ENCODE results near the gene KIF26B.

KIF26B gene

DNA sequence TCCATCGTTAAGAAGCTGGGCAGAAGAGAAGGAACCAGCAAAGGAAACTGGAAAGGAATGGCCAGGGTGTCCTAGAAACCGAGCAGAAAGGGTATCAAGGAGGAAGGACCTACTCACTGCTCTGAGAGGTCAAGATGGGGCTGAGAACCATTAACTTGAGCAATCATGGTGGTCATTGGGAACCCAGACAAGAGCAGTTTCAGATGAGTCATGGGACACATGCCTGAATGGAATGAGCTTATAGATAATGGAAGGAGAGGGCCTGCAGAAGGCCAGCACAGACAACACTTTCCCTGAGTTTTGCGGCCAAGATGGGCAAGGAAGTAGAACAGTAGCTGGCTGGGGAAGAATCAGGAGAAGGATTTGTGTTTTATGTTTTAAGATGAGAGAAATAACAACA, 383.2 kb downstream of the KIF26B start:
- Histone ChIP-seq H3K27me3 (ENCODE audit: insufficient read depth, low read length) (peaks cover 2% of the 10 kb centered on the region; the same call in 1 of the 2 replicates), H3K4me3 (ENCODE audit: low read length) (no peak overlapping the region), H3K9me3 (ENCODE audit: insufficient read depth, low read depth, low read length) (no peaks in the 10 kb centered on the region), H3K4me1 (ENCODE audit: insufficient read depth, low read length) (0 out of 2 replicates have a peak, but pooled peaks cover 4% of the 10 kb centered on the region), H3K36me3 (ENCODE audit: insufficient read depth, low read length) (no peaks in the 10 kb centered on the region), H3K27ac (ENCODE audit: low read depth, low read length) (no peak overlapping the region), H3K9ac (ENCODE audit: low read depth, low read length) (no peak overlapping the region)
- WGBS = 91% methylated on average over 3 of the region's 3 CpGs

DNA sequence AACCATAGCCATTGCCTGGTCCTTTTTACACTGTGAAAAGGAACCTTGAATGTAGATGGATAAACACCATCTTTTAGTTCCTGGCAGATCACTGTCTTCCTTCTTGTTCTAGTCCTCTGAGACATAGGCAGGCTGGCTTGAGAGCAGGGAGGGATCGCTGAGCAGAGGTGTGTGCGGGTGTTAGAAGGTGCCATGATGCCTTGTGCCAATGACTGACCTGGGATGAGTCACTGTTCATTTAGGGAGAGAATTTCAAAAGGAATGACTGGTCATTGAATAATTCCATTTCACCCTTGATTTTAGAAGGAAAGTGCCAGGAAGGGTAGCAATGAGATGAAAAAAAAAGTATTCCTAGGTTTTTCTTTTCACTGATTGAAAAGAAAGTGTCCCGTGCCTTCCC, 383.9 kb downstream of the KIF26B start:
- no peaks in the 10 kb centered on the region for H3K36me3 ChIP-seq (ENCODE audit: insufficient read depth, low read length)
- WGBS = 88% methylated on average over 3 of the region's 3 CpGs
- no peak overlapping the region for H3K9ac ChIP-seq (ENCODE audit: low read depth, low read length)
- no peak overlapping the region for H3K4me3 ChIP-seq (ENCODE audit: low read length)
- peaks cover 2% of the 10 kb centered on the region; the same call in 1 of the 2 replicates for H3K27me3 ChIP-seq (ENCODE audit: insufficient read depth, low read length)
- 0 out of 2 replicates have a peak, but pooled peaks cover 4% of the 10 kb centered on the region for H3K4me1 ChIP-seq (ENCODE audit: insufficient read depth, low read length)
- no peak overlapping the region for H3K27ac ChIP-seq (ENCODE audit: low read depth, low read length)
- H3K9me3 ChIP-seq (ENCODE audit: insufficient read depth, low read depth, low read length) = no peaks in the 10 kb centered on the region

DNA sequence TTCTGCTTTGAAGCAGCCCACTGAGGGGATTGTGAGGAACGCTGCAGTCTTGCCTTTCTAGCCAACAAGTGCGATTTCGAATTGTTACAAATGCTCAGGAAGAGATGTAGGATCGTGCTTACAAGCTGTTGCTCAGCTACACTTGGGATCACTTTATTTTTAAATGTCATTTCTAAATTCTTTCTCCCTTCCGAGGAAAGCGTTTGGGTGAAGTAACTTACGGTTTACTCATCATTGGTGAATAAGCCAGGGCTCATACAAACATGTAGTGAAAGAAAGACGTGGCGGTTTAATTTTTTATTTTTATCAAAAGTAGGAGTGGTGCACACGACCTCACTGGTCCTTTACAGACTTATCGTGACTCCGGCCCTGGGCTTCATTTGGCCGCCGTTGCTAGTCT, 386.6 kb downstream of the KIF26B start:
- peaks cover 2% of the 10 kb centered on the region; the same call in 1 of the 2 replicates for H3K27me3 ChIP-seq (ENCODE audit: insufficient read depth, low read length)
- H3K36me3 ChIP-seq (ENCODE audit: insufficient read depth, low read length) = no peaks in the 10 kb centered on the region
- no peak overlapping the region for H3K27ac ChIP-seq (ENCODE audit: low read depth, low read length)
- no peak overlapping the region for H3K9ac ChIP-seq (ENCODE audit: low read depth, low read length)
- no peaks in the 10 kb centered on the region for H3K9me3 ChIP-seq (ENCODE audit: insufficient read depth, low read depth, low read length)
- no peak overlapping the region for H3K4me3 ChIP-seq (ENCODE audit: low read length)
- H3K4me1 ChIP-seq (ENCODE audit: insufficient read depth, low read length) = 0 out of 2 replicates have a peak, but pooled peaks cover 4% of the 10 kb centered on the region
- WGBS = 92% methylated on average over 14 of the region's 14 CpGs

DNA sequence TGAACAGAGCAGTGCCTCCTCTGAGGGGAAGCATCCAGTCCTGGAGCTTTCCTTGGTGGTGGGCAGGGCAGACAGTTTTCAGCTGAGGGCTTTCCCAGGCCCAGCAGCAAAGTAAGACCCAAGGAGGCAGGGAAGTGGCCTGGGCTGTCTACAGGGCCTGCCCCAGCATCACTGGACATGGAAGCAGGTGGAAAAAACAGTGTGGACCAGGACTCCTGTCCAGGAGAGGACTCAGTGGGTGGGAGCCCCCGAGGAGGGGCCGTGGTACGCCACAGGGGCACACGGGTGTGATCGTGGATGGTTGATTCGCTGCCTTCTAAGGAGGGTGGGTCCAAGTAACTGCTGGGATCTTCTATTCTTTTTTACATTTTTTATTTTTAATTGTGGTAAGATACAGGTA, 387.6 kb downstream of the KIF26B start:
- WGBS = 95% methylated on average over 6 of the region's 6 CpGs
- H3K4me1 ChIP-seq (ENCODE audit: insufficient read depth, low read length) = 0 out of 2 replicates have a peak, but pooled peaks cover 4% of the 10 kb centered on the region
- H3K4me3 ChIP-seq (ENCODE audit: low read length) = no peak overlapping the region
- no peak overlapping the region for H3K27ac ChIP-seq (ENCODE audit: low read depth, low read length)
- H3K9ac ChIP-seq (ENCODE audit: low read depth, low read length) = no peak overlapping the region
- H3K9me3 ChIP-seq (ENCODE audit: insufficient read depth, low read depth, low read length) = no peaks in the 10 kb centered on the region
- H3K27me3 ChIP-seq (ENCODE audit: insufficient read depth, low read length) = peaks cover 2% of the 10 kb centered on the region; the same call in 1 of the 2 replicates
- H3K36me3 ChIP-seq (ENCODE audit: insufficient read depth, low read length) = no peaks in the 10 kb centered on the region

DNA sequence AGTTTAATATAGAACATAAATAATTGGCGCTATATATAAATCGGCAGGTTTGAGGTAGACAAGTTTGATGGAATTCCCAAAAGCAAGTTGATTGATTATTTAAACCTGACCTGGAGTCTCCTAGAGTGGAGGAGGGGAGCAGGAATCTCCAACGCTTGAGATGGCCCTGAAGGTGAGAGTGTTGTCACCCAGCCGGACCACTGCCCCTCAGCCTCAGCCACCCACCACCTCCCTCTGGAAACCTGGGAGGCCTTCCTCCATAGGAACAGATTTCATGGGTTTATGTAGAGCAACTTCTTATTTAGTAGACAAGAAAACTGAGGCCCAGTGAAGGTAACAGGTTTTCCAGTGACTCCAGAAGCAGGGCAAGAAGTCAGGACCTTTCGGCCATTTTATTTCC, 389.5 kb downstream of the KIF26B start:
- no peaks in the 10 kb centered on the region for H3K9me3 ChIP-seq (ENCODE audit: insufficient read depth, low read depth, low read length)
- H3K36me3 ChIP-seq (ENCODE audit: insufficient read depth, low read length) = no peaks in the 10 kb centered on the region
- WGBS = 100% methylated on average over 4 of the region's 5 CpGs
- no peak overlapping the region for H3K4me3 ChIP-seq (ENCODE audit: low read length)
- H3K27me3 ChIP-seq (ENCODE audit: insufficient read depth, low read length) = no peaks in the 10 kb centered on the region
- H3K9ac ChIP-seq (ENCODE audit: low read depth, low read length) = no peak overlapping the region
- H3K27ac ChIP-seq (ENCODE audit: low read depth, low read length) = no peak overlapping the region
- peaks cover 4% of the 10 kb centered on the region; the same call in 1 of the 2 replicates for H3K4me1 ChIP-seq (ENCODE audit: insufficient read depth, low read length)

DNA sequence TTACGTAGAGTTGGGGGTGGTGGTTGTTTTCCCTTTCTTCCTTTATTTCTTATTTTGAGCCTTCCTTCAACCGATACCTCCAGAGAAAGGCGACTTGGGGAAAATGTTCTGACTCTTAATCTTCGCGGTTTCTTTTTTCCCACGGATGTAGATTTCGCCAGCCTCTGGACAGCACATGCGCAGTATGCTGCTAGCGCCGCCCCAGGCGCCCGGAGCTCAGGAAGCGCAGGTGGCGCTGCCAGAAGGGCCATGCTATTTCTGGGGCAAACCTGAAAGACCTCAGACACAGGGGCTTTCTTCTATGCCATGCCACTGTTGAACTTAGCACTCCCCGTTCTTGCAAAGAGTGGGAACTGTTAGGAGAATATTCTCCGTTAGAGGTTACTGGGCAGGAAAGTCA, 392.1 kb downstream of the KIF26B start:
- Histone ChIP-seq H3K36me3 (ENCODE audit: insufficient read depth, low read length) (no peaks in the 10 kb centered on the region), H3K4me1 (ENCODE audit: insufficient read depth, low read length) (peaks cover 8% of the 10 kb centered on the region; the same call in 1 of the 2 replicates), H3K9ac (ENCODE audit: low read depth, low read length) (no peak overlapping the region), H3K9me3 (ENCODE audit: insufficient read depth, low read depth, low read length) (no peaks in the 10 kb centered on the region), H3K27me3 (ENCODE audit: insufficient read depth, low read length) (no peaks in the 10 kb centered on the region), H3K27ac (ENCODE audit: low read depth, low read length) (no peak overlapping the region), H3K4me3 (ENCODE audit: low read length) (no peak overlapping the region)
- WGBS = 96% methylated on average over 15 of the region's 16 CpGs

DNA sequence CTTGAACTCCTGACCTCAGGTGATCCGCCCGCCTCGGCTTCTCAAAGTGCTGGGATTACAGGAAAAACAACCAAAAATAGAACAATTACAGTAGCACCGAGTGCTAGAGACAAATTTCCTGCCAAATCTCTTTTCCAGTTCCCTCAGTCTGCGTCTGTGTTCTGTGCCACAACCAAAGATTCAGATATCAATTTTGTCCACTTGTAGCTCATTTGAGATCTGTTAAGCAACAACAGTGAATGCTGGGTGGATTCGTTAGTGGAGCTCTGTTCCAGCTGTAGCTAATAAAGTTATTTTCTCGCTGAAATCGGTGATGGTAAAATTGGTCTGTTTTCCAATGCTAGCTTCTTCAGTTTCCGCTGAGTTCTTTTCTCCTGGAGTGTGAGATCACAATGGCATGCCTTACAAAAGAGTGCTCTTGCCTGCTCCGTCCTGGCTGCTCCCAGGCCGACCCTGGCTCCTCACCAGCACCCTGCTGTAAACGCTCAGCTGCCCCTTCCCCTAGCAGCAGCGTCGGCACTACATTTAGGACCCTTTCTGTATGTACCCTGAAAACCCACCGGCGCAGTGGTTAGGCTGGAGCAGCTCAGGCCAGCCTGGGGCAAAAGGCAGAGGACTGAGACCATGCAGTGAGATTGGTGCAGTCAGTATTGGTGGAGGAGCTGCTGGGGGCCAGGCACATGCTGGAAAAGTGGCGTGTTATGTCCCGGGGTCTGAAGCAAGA, 395.4 kb downstream of the KIF26B start:
- no peaks in the 10 kb centered on the region for H3K36me3 ChIP-seq (ENCODE audit: insufficient read depth, low read length)
- H3K4me1 ChIP-seq (ENCODE audit: insufficient read depth, low read length) = peaks cover 12% of the 10 kb centered on the region; the same call in 1 of the 2 replicates
- H3K27me3 ChIP-seq (ENCODE audit: insufficient read depth, low read length) = no peaks in the 10 kb centered on the region
- H3K27ac ChIP-seq (ENCODE audit: low read depth, low read length) = no peak overlapping the region
- WGBS = 80% methylated on average over 18 of the region's 18 CpGs
- H3K4me3 ChIP-seq (ENCODE audit: low read length) = no peak overlapping the region
- H3K9me3 ChIP-seq (ENCODE audit: insufficient read depth, low read depth, low read length) = no peaks in the 10 kb centered on the region
- peak overlapping the region; percentile 14; the same call in 1 of the 2 replicates for H3K9ac ChIP-seq (ENCODE audit: low read depth, low read length)

DNA sequence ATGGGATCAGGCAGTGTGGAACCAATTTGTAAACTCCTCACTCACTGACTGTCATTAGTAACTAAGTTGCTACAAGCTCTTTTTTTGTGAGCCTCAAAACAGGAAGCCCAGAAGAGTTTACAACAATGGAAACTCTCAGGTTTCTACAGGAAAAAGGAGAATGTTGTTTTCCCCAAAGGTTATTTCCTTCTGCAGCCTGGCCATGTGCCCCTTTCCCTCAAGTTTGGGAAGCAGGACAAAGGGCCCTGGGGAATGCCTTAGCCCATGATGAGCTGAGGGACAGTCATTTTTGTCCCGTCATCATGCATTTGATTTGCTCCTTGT, 395.9 kb downstream of the KIF26B start:
- peaks cover 13% of the 10 kb centered on the region; the same call in 1 of the 2 replicates for H3K4me1 ChIP-seq (ENCODE audit: insufficient read depth, low read length)
- H3K9ac ChIP-seq (ENCODE audit: low read depth, low read length) = no peak overlapping the region
- H3K36me3 ChIP-seq (ENCODE audit: insufficient read depth, low read length) = no peaks in the 10 kb centered on the region
- WGBS = 100% methylated on average over 1 of the region's 1 CpG
- H3K27ac ChIP-seq (ENCODE audit: low read depth, low read length) = no peak overlapping the region
- no peaks in the 10 kb centered on the region for H3K9me3 ChIP-seq (ENCODE audit: insufficient read depth, low read depth, low read length)
- no peaks in the 10 kb centered on the region for H3K27me3 ChIP-seq (ENCODE audit: insufficient read depth, low read length)
- H3K4me3 ChIP-seq (ENCODE audit: low read length) = no peak overlapping the region

DNA sequence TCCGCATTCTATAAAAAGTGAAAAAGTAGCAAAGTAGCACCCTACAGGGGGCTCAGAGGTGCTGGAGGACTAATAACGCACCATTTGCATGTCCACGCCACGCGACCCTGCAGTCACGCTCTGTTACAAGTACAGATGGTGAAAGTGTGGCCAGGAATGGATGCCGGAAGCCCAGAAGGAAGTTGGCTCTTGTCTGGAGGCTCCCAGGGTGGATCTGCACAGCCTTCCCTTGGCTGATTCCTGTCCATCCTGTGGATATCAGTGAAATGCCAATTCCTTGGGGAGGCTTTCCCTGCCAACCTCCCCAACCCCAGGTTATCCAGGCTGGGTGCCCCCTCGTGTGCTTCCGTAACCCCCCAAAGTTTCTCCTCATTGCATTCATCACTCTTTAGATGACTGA, 396.8 kb downstream of the KIF26B start:
- 96% methylated on average over 9 of the region's 9 CpGs for WGBS
- H3K9me3 ChIP-seq (ENCODE audit: insufficient read depth, low read depth, low read length) = no peaks in the 10 kb centered on the region

DNA sequence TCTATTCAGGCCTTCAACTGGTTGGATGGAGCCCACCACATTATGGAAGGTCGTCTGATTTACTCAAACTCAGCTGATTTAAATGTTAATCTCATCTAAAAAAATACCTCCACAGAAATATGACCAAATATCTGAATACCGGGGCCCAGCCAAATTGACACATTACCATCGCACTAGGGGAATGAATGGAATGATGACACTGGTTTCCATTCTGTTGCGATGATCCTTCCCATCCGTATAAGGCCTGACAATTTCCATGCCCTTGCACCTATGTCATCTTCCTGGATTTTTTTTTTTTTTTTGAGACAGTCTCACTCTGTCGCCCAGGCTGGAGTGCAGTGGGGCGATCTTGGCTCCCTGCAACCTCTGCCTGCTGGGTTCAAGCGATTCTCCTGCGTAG, 397.5 kb downstream of the KIF26B start:
- H3K36me3 ChIP-seq (ENCODE audit: insufficient read depth, low read length) = no peaks in the 10 kb centered on the region
- H3K9ac ChIP-seq (ENCODE audit: low read depth, low read length) = no peak overlapping the region
- no peaks in the 10 kb centered on the region for H3K27me3 ChIP-seq (ENCODE audit: insufficient read depth, low read length)
- no peaks in the 10 kb centered on the region for H3K9me3 ChIP-seq (ENCODE audit: insufficient read depth, low read depth, low read length)
- H3K4me1 ChIP-seq (ENCODE audit: insufficient read depth, low read length) = peaks cover 13% of the 10 kb centered on the region; the same call in 1 of the 2 replicates
- no peak overlapping the region for H3K27ac ChIP-seq (ENCODE audit: low read depth, low read length)
- 95% methylated on average over 9 of the region's 9 CpGs for WGBS
- no peak overlapping the region for H3K4me3 ChIP-seq (ENCODE audit: low read length)

More for the DNA sequence above, 396.8 kb downstream of the KIF26B start:
- H3K36me3 ChIP-seq (ENCODE audit: insufficient read depth, low read length) = no peaks in the 10 kb centered on the region
- no peak overlapping the region for H3K27ac ChIP-seq (ENCODE audit: low read depth, low read length)
- no peaks in the 10 kb centered on the region for H3K27me3 ChIP-seq (ENCODE audit: insufficient read depth, low read length)
- H3K9ac ChIP-seq (ENCODE audit: low read depth, low read length) = no peak overlapping the region
- H3K4me3 ChIP-seq (ENCODE audit: low read length) = no peak overlapping the region
- H3K4me1 ChIP-seq (ENCODE audit: insufficient read depth, low read length) = peaks cover 13% of the 10 kb centered on the region; the same call in 1 of the 2 replicates

DNA sequence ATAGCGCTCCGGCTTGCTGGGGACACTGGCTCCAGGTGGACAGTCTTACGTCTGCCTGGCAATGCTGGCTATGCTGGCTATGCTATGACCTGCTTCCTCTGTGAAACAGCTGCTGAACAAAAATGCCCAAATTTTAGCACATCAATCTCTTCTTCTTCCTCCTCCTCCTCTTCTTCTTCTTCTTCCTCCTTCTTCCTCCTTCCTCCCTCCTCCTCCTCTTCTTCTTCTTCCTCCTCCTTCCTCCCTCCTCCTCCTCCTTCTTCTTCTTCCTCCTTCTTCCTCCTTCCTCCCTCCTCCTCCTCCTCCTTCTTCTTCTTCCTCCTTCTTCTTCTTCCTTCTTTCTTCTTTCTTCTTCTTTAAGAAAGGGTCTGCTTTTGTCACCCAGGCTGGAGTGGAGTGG, 401.3 kb downstream of the KIF26B start:
- Histone ChIP-seq H3K4me1 (ENCODE audit: insufficient read depth, low read length) (peaks cover 5% of the 10 kb centered on the region; the same call in 1 of the 2 replicates), H3K27me3 (ENCODE audit: insufficient read depth, low read length) (no peaks in the 10 kb centered on the region), H3K9ac (ENCODE audit: low read depth, low read length) (no peak overlapping the region), H3K9me3 (ENCODE audit: insufficient read depth, low read depth, low read length) (no peaks in the 10 kb centered on the region), H3K27ac (ENCODE audit: low read depth, low read length) (no peak overlapping the region), H3K4me3 (ENCODE audit: low read length) (no peak overlapping the region), H3K36me3 (ENCODE audit: insufficient read depth, low read length) (no peaks in the 10 kb centered on the region)
- 96% methylated on average over 3 of the region's 3 CpGs for WGBS

All from HUES64 (cell line).